ENCODE data around the gene TP53INP2.
A peak's percentile ranks its signal among the peaks of the same experiment; 100 is the strongest.

DNA sequence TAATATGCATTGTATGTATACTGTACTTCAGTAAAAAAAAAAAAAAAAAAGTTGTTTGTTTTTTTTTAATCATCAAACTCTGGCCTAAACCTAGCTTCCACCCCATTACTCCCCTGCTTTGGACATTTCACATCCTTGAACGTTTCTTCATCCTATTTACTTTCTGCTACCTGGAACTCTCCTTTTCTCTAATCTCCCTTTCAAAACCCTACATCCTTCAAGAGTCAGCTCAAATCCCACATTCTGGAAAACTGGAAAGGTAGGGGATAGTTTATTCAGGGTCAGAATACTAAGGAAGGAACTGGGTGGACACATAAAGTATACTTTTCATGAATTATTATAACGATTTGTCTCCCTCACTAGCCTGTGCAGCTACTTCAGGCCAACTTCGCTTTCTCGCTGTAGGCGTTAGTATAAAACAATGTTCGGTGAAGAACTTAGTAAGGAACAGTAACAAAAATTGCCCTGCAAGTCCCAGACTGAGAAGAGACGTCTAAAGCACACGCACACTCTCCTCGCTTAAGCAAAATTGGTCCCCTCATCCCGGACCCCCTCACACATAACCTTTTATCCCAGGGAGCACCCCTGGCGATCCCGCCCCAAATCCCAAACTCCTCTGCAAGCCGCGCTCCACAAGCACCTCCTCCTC, 28.0 kb upstream of the TP53INP2 start:
- TF ChIP-seq, protein P1, sequence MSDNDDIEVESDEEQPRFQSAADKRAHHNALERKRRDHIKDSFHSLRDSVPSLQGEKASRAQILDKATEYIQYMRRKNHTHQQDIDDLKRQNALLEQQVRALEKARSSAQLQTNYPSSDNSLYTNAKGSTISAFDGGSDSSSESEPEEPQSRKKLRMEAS (IDR thresholded peaks at IDR 0.05; ENCODE audit: insufficient read depth, insufficient read length): no peak
- TF ChIP-seq JUN (IDR thresholded peaks at IDR 0.05; ENCODE audit: borderline replicate concordance, insufficient read depth, insufficient read length, low read depth) (no peak), FOS (IDR thresholded peaks at IDR 0.05; ENCODE audit: borderline replicate concordance, insufficient read depth, low read length) (no peak), POLR2A (IDR thresholded peaks at IDR 0.05; ENCODE audit: low read depth, low read length) (peak; percentile 27)
- TF ChIP-seq, protein P2, sequence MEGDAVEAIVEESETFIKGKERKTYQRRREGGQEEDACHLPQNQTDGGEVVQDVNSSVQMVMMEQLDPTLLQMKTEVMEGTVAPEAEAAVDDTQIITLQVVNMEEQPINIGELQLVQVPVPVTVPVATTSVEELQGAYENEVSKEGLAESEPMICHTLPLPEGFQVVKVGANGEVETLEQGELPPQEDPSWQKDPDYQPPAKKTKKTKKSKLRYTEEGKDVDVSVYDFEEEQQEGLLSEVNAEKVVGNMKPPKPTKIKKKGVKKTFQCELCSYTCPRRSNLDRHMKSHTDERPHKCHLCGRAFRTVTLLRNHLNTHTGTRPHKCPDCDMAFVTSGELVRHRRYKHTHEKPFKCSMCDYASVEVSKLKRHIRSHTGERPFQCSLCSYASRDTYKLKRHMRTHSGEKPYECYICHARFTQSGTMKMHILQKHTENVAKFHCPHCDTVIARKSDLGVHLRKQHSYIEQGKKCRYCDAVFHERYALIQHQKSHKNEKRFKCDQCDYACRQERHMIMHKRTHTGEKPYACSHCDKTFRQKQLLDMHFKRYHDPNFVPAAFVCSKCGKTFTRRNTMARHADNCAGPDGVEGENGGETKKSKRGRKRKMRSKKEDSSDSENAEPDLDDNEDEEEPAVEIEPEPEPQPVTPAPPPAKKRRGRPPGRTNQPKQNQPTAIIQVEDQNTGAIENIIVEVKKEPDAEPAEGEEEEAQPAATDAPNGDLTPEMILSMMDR (IDR thresholded peaks at IDR 0.05; ENCODE audit: extremely low read depth in 1 of 2, insufficient read depth in 1 of 2, low read depth in 1 of 2, low read length in 2 of 2): no peak
